ENCODE data around the gene NDE1.

NDE1 gene

DNA sequence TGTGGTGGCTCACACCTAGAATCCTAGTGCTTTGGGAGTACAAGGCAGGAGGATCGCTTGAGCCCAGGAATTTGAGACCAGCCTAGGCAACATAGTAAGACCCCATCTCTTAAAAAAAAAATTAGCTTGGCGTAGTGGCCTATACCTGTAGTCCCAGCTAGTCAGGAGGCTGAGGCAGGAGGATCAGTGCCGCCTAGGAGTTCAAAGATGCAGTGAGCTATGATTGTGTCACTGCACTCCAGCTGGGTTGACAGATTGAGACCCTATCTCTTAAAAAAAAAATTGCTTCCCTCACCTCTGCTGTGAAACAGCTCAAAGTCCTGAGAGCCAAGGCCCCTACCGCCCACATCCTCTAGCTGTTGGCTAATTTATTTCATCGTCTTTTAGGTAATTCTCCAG lies 10.2 kb downstream of the NDE1 start:
- no peaks in the 10 kb centered on the region; the same call in 1 of the 2 replicates for H4K20me1 ChIP-seq (ENCODE audit: low read depth, low read length)
- peaks cover 77% of the 10 kb centered on the region for H3K79me2 ChIP-seq (ENCODE audit: insufficient read depth, low read length)

DNA sequence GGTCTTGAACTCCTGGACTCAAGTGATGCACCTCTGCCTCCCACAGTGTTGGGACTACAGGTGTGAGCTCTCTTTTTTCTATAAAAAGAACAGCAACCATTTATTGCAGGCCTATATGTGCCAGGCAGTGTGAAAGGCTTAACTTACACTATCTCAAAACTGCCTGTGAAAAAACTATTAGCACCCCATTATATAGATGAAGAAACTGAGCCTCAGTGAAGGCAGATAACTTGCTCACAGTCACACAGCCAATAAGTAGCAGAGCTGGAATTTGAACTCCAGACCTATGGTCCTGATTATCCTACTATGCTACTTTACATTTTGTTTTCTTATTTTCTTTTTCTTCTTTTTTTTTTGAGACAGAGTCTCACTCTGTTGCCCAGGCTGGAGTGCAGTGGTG lies 15.1 kb downstream of the NDE1 start:
- Histone ChIP-seq H3K9me2 (replicated peaks; ENCODE audit: insufficient read depth, low read length) (no peaks in the 10 kb centered on the region), H3K27me3 (ENCODE audit: low read length) (no peaks in the 10 kb centered on the region), H3F3A (ENCODE audit: insufficient read depth) (no peaks in the 10 kb centered on the region), H3K4me2 (ENCODE audit: low read depth, low read length, poor library complexity, severe bottlenecking) (no peak overlapping the region), H3K9me3 (ENCODE audit: insufficient read depth, low read length) (no peaks in the 10 kb centered on the region), H2AFZ (ENCODE audit: low read depth, low read length, severe bottlenecking) (no peak overlapping the region), H3K79me2 (ENCODE audit: insufficient read depth, low read length) (peaks cover 35% of the 10 kb centered on the region), H4K20me1 (ENCODE audit: low read depth, low read length) (no peaks in the 10 kb centered on the region), H3K27ac (ENCODE audit: low read depth, low read length) (no peak overlapping the region), H3K4me3 (ENCODE audit: insufficient read depth, low read length, poor library complexity, severe bottlenecking) (no peak overlapping the region), H3K36me3 (ENCODE audit: low read length) (peaks cover 3% of the 10 kb centered on the region; the same call in 1 of the 2 replicates), H3K9ac (ENCODE audit: low read length) (no peak overlapping the region)
- TF ChIP-seq EZH2phosphoT487 (conservative IDR thresholded peaks at IDR 0.05; ENCODE audit: low read length): no peak
- TF ChIP-seq, protein P1, sequence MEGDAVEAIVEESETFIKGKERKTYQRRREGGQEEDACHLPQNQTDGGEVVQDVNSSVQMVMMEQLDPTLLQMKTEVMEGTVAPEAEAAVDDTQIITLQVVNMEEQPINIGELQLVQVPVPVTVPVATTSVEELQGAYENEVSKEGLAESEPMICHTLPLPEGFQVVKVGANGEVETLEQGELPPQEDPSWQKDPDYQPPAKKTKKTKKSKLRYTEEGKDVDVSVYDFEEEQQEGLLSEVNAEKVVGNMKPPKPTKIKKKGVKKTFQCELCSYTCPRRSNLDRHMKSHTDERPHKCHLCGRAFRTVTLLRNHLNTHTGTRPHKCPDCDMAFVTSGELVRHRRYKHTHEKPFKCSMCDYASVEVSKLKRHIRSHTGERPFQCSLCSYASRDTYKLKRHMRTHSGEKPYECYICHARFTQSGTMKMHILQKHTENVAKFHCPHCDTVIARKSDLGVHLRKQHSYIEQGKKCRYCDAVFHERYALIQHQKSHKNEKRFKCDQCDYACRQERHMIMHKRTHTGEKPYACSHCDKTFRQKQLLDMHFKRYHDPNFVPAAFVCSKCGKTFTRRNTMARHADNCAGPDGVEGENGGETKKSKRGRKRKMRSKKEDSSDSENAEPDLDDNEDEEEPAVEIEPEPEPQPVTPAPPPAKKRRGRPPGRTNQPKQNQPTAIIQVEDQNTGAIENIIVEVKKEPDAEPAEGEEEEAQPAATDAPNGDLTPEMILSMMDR (IDR thresholded peaks at IDR 0.05; ENCODE audit: insufficient read depth, low read length, poor library complexity, severe bottlenecking): no peak

More for the DNA sequence above, 10.2 kb downstream of the NDE1 start:
- H3K9ac ChIP-seq (ENCODE audit: low read length): no peak overlapping the region
- H3K4me2 ChIP-seq (ENCODE audit: low read depth, low read length, poor library complexity, severe bottlenecking): no peak overlapping the region
- H3K36me3 ChIP-seq (ENCODE audit: low read length): no peaks in the 10 kb centered on the region
- H3K27me3 ChIP-seq (ENCODE audit: low read length): no peaks in the 10 kb centered on the region
- no peak overlapping the region for H3K27ac ChIP-seq (ENCODE audit: low read depth, low read length)
- TF ChIP-seq EZH2phosphoT487 (conservative IDR thresholded peaks at IDR 0.05; ENCODE audit: low read length): no peak
- TF ChIP-seq, protein P1 (IDR thresholded peaks at IDR 0.05; ENCODE audit: insufficient read depth, low read length, poor library complexity, severe bottlenecking): no peak
- H2AFZ ChIP-seq (ENCODE audit: low read depth, low read length, severe bottlenecking): no peak overlapping the region
- no peak overlapping the region for H3K4me3 ChIP-seq (ENCODE audit: insufficient read depth, low read length, poor library complexity, severe bottlenecking)
- H3K9me3 ChIP-seq (ENCODE audit: insufficient read depth, low read length): no peaks in the 10 kb centered on the region
- no peaks in the 10 kb centered on the region for H3K9me2 ChIP-seq (replicated peaks; ENCODE audit: insufficient read depth, low read length)
- H3F3A ChIP-seq (ENCODE audit: insufficient read depth): no peaks in the 10 kb centered on the region

DNA sequence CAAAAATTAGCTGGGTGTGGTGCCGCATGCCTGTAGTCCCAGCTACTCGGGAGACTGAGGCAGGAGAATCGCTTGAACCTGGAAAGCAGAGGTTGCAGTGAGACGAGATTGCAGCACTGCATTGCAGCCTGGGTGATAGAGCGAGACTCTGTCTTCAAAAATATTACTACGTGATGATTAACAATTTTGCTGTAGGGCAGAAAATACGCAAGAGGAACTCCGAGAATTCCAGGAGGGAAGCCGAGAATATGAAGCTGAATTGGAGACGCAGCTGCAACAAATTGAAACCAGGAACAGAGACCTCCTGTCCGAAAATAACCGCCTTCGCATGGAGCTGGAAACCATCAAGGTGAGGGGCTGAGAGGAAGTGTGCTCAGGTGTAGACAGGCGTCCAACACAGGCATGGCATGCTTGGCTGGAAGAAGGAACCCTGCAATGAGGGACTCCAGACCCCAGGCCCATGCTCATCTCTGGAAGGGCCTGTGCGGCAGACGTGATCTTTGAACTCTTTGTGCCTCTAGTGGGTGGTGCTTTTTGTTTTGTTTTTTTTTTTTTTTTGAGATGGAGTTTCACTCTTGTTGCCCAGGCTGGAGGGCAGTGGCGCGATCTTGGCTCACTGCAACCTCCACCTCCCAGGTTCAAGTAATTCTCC lies 17.2 kb downstream of the NDE1 start:
- Histone ChIP-seq H3F3A (ENCODE audit: insufficient read depth) (no peaks in the 10 kb centered on the region), H3K79me2 (ENCODE audit: insufficient read depth, low read length) (peaks cover 15% of the 10 kb centered on the region), H4K20me1 (ENCODE audit: low read depth, low read length) (no peaks in the 10 kb centered on the region), H3K9me2 (replicated peaks; ENCODE audit: insufficient read depth, low read length) (no peaks in the 10 kb centered on the region), H3K9me3 (ENCODE audit: insufficient read depth, low read length) (no peaks in the 10 kb centered on the region), H2AFZ (ENCODE audit: low read depth, low read length, severe bottlenecking) (no peak overlapping the region), H3K27ac (ENCODE audit: low read depth, low read length) (no peak overlapping the region), H3K36me3 (ENCODE audit: low read length) (peaks cover 3% of the 10 kb centered on the region; the same call in 1 of the 2 replicates), H3K4me3 (ENCODE audit: insufficient read depth, low read length, poor library complexity, severe bottlenecking) (no peak overlapping the region), H3K4me2 (ENCODE audit: low read depth, low read length, poor library complexity, severe bottlenecking) (no peak overlapping the region), H3K27me3 (ENCODE audit: low read length) (no peaks in the 10 kb centered on the region), H3K9ac (ENCODE audit: low read length) (no peak overlapping the region)
- TF ChIP-seq, protein P1 (IDR thresholded peaks at IDR 0.05; ENCODE audit: insufficient read depth, low read length, poor library complexity, severe bottlenecking): no peak
- no peak for TF ChIP-seq EZH2phosphoT487 (conservative IDR thresholded peaks at IDR 0.05; ENCODE audit: low read length)
